HEK293 (cell line): ENCODE measurements around the gene ST6GALNAC1.

Experiments used
- GLI4 ChIP-seq: fragments of 450-650 bp; formaldehyde crosslinking; IDR thresholded peaks from 2 replicates; pipeline ENCODE4 v1.5.1; 2016; ENCODE audit warnings: missing biosample characterization, missing genetic modification characterization
- GLIS1 ChIP-seq: fragments of 450-650 bp; formaldehyde crosslinking; IDR thresholded peaks from 2 replicates; pipeline ENCODE4 v1.5.1; 2016; ENCODE audit warnings: missing biosample characterization, missing genetic modification characterization
- KLF8 ChIP-seq: fragments of 450-650 bp; formaldehyde crosslinking; IDR thresholded peaks from 2 replicates; pipeline ENCODE4 v1.5.1; 2016; ENCODE audit warnings: missing biosample characterization, missing genetic modification characterization
- MYNN ChIP-seq: fragments of 450-650 bp; formaldehyde crosslinking; IDR thresholded peaks from 2 replicates; pipeline ENCODE4 v1.5.1; 2016; ENCODE audit warnings: missing biosample characterization, missing genetic modification characterization, borderline replicate concordance
- OVOL3 ChIP-seq: fragments of 450-650 bp; formaldehyde crosslinking; IDR thresholded peaks from 2 replicates; pipeline ENCODE4 v1.5.1; 2016; ENCODE audit warnings: missing biosample characterization, missing genetic modification characterization
- PRDM4 ChIP-seq: fragments of 450-650 bp; formaldehyde crosslinking; IDR thresholded peaks from 2 replicates; pipeline ENCODE4 v1.5.1; 2017; ENCODE audit warnings: missing biosample characterization, missing genetic modification characterization
- TSHZ1 ChIP-seq: fragments of 450-650 bp; formaldehyde crosslinking; IDR thresholded peaks from 2 replicates; pipeline ENCODE4 v1.5.1; 2016; ENCODE audit warnings: missing biosample characterization, missing genetic modification characterization, borderline replicate concordance
- ZBTB10 ChIP-seq: fragments of 450-650 bp; formaldehyde crosslinking; IDR thresholded peaks from 2 replicates; pipeline ENCODE4 v1.5.1; 2016; ENCODE audit warnings: missing biosample characterization, missing genetic modification characterization
- ZNF184 ChIP-seq: fragments of 450-650 bp; IDR thresholded peaks from 2 replicates; pipeline ENCODE4 v1.5.1; 2018; ENCODE audit warnings: missing biosample characterization, mild to moderate bottlenecking, missing genetic modification characterization
- ZNF202 ChIP-seq: fragments of 450-650 bp; formaldehyde crosslinking; IDR thresholded peaks from 2 replicates; pipeline ENCODE4 v1.5.1; 2016; ENCODE audit warnings: missing biosample characterization, missing genetic modification characterization, borderline replicate concordance
- ZNF274 ChIP-seq, 2 experiments: fragments of 200-500 bp in 1 of 2; fragments of 450-650 bp in 1 of 2; sonication (Bioruptor generic) in 1 of 2; formaldehyde crosslinking in 1 of 2; IDR thresholded peaks; 2 replicates each; pipeline versions ENCODE4 v1.5.1 to v1.6.1; 2014 to 2016; ENCODE audit warnings: borderline replicate concordance in 1 of 2, inconsistent platforms in 1 of 2, low read length in 1 of 2, missing biosample characterization in 1 of 2, missing genetic modification characterization in 1 of 2
- ZNF280C ChIP-seq: fragments of 450-650 bp; formaldehyde crosslinking; IDR thresholded peaks from 2 replicates; pipeline ENCODE4 v1.5.1; 2016; ENCODE audit warnings: missing biosample characterization, missing genetic modification characterization
- ZNF473 ChIP-seq: fragments of 450-650 bp; formaldehyde crosslinking; IDR thresholded peaks from 2 replicates; pipeline ENCODE4 v1.5.1; 2017; ENCODE audit warnings: missing biosample characterization, missing genetic modification characterization
- ZNF501 ChIP-seq: fragments of 450-650 bp; formaldehyde crosslinking; IDR thresholded peaks from 2 replicates; pipeline ENCODE4 v1.5.1; 2016; ENCODE audit warnings: missing biosample characterization, missing genetic modification characterization
- ZNF530 ChIP-seq: fragments of 450-650 bp; formaldehyde crosslinking; IDR thresholded peaks from 2 replicates; pipeline ENCODE4 v1.5.1; 2016; ENCODE audit warnings: low read depth, missing biosample characterization, missing genetic modification characterization
- ZNF660 ChIP-seq: fragments of 450-650 bp; IDR thresholded peaks from 2 replicates; pipeline ENCODE4 v1.5.1; 2018; ENCODE audit warnings: missing biosample characterization, mild to moderate bottlenecking, missing genetic modification characterization
- ZNF768 ChIP-seq: fragments of 450-650 bp; formaldehyde crosslinking; IDR thresholded peaks from 2 replicates; pipeline ENCODE4 v1.5.1; 2018; ENCODE audit warnings: missing biosample characterization, mild to moderate bottlenecking, missing genetic modification characterization
- ZNF785 ChIP-seq: fragments of 450-650 bp; formaldehyde crosslinking; IDR thresholded peaks from 2 replicates; pipeline ENCODE4 v1.5.1; 2016; ENCODE audit warnings: missing biosample characterization, missing genetic modification characterization
- ZNF837 ChIP-seq: fragments of 450-650 bp; formaldehyde crosslinking; IDR thresholded peaks from 2 replicates; pipeline ENCODE4 v1.5.1; 2016; ENCODE audit warnings: missing biosample characterization, missing genetic modification characterization

The ST6GALNAC1 gene

GRCh38 chr17:76593384-76593826 lies 50.2 kb downstream of the ST6GALNAC1 start (continued):
- no peak for TF ChIP-seq ZNF280C
- TF ChIP-seq ZNF501 = no peak
- no peak for TF ChIP-seq GLIS1 (tag by site-specific recombination)
- TF ChIP-seq ZNF768 (tag by site-specific recombination) = no peak
- TF ChIP-seq ZNF785 (tag by site-specific recombination) = no peak
- no peak for TF ChIP-seq ZNF660 (tag by site-specific recombination)
- no peak for TF ChIP-seq ZNF473
- peak; percentile 86; the same call in 1 of the 2 replicates for TF ChIP-seq ZNF184
- TF ChIP-seq KLF8 (tag by site-specific recombination) = no peak
- TF ChIP-seq PRDM4 (tag by site-specific recombination) = no peak
- no peak for TF ChIP-seq ZNF274 (IDR thresholded peaks at IDR 0.05; ENCODE audit: low read length)
- TF ChIP-seq ZNF274 (tag by site-specific recombination; IDR thresholded peaks at IDR 0.05; ENCODE audit: borderline replicate concordance) = no peak
- no peak for TF ChIP-seq GLI4 (tag by site-specific recombination)
- no peak for TF ChIP-seq ZNF837
- no peak for TF ChIP-seq ZBTB10 (tag by site-specific recombination)
- TF ChIP-seq ZNF202 (tag by site-specific recombination) = no peak
- no peak for TF ChIP-seq MYNN
- TF ChIP-seq OVOL3 = no peak
- TF ChIP-seq ZNF530 (tag by site-specific recombination) = no peak
- TF ChIP-seq TSHZ1 (tag by site-specific recombination) = peak; percentile 58; the same call in 1 of the 2 replicates
